ENCODE results near the gene ZNF248.

Gene ZNF248

GRCh38 chr10:37737336-37737735 is 120.1 kb downstream of the ZNF248 start:
- no peak for DNase-seq

DNA sequence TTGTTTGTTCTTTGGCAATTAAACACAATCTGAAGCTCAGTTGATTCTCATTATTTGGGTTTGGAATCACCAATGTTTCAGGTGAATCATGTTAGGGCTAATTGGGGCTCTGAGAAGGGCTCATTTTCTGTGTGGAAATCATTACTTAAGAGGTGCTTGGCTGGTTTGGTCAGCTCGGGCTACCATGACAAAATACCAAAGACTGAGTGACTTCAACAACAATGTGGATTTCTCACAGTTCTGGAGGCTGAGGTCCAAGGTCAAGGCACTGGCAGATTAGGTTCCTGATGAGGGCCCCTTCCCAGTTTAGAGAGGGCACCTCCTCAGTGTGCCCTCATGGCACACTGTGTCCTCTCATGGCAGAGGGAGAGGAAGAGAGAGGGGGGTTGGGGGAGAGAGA is 121.3 kb downstream of the ZNF248 start:
- no peak for DNase-seq

DNA sequence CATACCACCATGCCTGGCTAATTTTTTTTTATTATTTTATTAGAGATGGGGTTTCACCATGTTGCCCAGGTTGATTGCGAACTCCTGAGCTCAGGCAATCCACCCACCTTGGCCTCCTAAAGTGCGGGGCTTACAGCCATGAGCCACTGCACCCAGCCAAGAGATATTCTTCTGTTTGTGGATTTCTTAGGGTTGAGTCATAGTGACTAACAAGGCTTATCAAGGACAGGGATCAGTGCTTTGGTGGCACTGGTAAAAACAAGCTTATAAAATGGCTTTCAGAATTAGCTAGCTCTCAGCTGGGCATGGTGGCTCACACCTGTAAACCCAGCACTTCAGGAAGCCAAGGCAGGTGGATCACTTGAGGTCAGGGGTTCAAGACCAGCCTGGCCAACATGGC is 122.4 kb downstream of the ZNF248 start:
- no peak for DNase-seq

All from fibroblast of skin of right biceps (primary cell).